Tibial nerve (tissue), 4 donors: ENCODE measurements around the gene PGBD5.

Source experiments
- EP300 ChIP-seq, 2 donors: sonication (generic); formaldehyde crosslinking; IDR thresholded peaks; one replicate each; pipeline ENCODE4 v1.6.1; 2017; ENCODE audit warnings: antibody characterized with exemption in 2 of 2, mild to moderate bottlenecking in 1 of 2
- TF ChIP-seq, protein P1 (sequence below), 5 experiments: fragments of 200-600 bp in 3 of 5; fragments of 450-650 bp in 2 of 5; sonication (generic) in 3 of 5; IDR thresholded peaks; one replicate each; pipeline ENCODE4 v1.5.1; 2016 to 2019; ENCODE audit warnings: antibody characterized with exemption in 5 of 5, mild to moderate bottlenecking in 3 of 5, moderate library complexity in 2 of 5

GRCh38 chr1:230274254-230274653 lies 151.9 kb downstream of the PGBD5 start:
- TF ChIP-seq, protein P1, sequence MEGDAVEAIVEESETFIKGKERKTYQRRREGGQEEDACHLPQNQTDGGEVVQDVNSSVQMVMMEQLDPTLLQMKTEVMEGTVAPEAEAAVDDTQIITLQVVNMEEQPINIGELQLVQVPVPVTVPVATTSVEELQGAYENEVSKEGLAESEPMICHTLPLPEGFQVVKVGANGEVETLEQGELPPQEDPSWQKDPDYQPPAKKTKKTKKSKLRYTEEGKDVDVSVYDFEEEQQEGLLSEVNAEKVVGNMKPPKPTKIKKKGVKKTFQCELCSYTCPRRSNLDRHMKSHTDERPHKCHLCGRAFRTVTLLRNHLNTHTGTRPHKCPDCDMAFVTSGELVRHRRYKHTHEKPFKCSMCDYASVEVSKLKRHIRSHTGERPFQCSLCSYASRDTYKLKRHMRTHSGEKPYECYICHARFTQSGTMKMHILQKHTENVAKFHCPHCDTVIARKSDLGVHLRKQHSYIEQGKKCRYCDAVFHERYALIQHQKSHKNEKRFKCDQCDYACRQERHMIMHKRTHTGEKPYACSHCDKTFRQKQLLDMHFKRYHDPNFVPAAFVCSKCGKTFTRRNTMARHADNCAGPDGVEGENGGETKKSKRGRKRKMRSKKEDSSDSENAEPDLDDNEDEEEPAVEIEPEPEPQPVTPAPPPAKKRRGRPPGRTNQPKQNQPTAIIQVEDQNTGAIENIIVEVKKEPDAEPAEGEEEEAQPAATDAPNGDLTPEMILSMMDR (IDR thresholded peaks at IDR 0.05), result no peak
- TF ChIP-seq EP300 (IDR thresholded peaks at IDR 0.05), result peak in 1 of 2 donors; percentile 13
